Measurements from ENCODE around the gene HSPA2. TPM values are rescaled to one million over a fixed set of nuclear protein-coding genes. Genes with fewer than 3 reads are reported as not detected.
"Not testable (repeated sequence)": the region's sequence is repeated elsewhere in the genome, so short reads cannot be mapped to it uniquely, and the experiment has no call there.

HSPA2 gene
- total RNA-seq, 1 donor from 2014 or later, result 412 TPM

DNA sequence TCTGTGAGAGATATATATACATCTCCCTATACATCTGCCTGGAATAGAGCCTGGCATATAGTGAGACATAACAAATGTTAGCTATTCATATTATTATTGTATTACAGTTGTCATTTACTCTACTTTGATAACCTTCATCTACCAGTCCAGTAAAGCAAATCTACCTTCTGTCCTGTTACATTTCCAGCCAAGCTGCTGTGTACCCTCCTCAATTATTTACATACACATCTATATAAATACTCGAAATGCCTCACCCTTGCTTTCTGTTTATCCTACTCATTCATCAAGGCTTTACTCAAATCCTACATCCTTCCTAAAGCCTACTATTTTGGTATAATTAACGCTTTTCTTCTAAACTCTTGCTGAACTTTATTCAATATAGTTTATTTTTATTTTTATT is 27.3 kb upstream of the HSPA2 start:
- no peak for DNase-seq (ENCODE audit: low spot score)

DNA sequence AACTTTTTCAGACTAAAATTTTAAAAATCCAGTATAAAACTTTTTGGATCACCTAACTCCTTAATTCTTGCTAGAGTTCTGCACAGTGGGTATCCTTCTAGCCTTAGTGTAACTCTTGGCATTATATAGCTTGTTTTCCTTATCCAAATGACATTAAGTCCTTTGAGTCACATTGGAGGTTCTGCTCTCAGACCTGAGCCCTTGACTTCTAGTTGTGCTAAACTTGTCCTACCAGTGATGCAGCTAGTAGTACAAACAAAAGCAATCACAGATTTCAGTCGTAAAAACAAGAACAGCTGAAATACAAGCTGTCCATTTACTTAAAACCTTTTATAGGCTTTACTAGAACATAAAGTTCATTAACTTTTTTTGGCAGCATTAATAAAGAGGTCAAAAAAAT is 25.5 kb upstream of the HSPA2 start:
- no peak for DNase-seq (ENCODE audit: low spot score)

DNA sequence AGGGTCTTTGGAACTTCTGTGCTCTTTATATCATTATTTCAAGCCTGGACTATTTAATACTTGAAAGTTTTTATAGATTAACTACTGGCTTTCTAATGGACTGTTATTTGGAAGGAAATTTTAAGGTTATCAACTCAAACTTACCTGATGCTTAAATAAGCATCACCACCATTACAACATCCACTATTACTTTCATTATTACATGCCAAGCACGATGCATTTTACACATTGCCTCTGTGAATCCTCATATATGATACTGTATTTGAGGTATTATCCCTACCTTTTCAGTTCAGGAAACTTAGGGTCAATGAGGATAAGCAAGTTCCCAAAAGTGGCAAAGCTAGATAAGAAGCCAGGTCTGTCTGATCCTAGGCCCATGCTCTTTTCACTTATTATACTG is 23.6 kb upstream of the HSPA2 start:
- DNase-seq (ENCODE audit: low spot score), result no peak

DNA sequence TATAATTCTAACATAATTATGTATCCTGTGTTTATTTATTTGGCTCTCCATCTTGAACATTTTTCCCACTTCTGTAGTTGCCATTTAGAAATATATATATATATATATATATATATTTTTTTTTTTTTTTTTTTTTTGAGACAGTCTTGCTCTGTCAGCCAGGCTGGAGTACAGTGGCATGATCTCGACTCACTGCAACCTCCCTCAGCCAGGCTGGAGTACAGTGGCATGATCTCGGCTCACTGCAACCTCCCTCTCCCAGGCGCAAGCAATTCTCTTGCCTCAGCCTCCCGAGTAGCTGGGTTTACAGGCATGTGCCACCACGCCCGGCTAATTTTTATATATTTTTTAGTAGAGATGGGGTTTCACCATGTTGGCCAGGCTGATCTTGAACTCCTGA is 22.9 kb upstream of the HSPA2 start:
- DNase-seq (ENCODE audit: low spot score), result not testable (repeated sequence)

DNA sequence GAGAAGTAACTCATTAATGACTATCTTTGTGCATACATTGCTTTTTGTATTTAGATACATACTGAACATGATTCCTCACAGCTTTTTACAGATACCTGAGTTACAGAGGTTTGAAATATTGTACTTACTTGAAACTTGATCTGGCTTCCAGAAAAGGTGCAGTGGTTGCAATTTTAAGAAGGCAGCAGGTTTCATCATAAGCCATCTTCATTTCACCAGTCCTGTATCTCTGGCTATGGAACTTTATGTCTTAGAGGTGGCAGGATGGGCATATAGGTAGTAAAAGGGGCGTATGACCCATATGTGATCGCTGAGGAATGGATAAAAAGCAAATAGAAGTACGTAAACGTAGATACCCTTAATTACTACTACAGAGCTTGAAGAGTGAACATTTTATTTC is 22.3 kb upstream of the HSPA2 start:
- DNase-seq (ENCODE audit: low spot score), result no peak

DNA sequence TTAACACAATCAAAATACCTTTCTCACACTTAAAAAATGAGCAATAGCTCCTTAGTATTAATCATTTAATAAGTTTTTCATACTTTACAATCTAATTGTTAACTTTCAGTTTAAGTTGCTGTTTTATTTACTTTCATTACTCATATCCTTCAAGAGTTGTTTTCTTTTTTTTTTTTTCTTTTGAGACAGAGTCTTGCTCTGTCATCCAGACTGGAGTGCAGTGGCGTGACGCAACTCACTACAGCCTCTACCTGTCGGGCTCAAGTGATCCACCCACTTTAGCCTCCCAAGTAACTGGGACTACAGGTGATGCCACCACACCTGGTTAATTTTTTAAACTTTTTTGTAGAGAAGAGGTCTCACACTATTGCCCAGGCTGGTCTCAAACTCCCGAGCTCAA is 19.8 kb upstream of the HSPA2 start:
- no peak for DNase-seq (ENCODE audit: low spot score)

DNA sequence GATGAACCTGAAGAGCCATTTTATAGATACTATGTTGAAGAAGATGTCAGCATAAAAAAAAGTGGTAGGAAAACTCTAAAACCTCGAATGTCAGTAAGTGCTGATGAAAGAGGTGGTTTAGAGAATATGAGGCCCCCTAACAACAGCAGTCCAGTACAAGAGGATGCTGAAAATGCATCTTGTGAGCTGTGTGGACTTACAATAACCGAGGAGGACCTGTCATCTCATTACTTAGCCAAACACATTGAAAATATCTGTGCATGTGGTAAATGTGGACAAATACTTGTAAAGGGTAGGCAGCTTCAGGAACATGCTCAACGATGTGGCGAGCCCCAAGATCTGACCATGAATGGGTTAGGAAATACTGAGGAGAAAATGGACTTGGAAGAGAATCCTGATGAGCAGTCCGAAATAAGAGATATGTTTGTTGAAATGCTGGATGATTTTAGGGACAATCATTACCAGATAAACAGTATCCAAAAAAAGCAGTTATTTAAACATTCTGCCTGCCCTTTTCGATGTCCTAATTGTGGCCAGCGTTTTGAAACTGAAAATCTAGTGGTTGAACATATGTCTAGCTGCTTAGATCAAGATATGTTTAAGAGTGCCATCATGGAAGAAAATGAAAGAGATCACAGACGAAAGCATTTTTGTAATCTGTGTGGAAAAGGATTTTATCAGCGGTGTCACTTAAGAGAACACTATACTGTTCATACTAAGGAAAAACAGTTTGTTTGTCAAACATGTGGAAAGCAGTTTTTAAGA is 17.8 kb upstream of the HSPA2 start:
- no peak for DNase-seq (ENCODE audit: low spot score)

DNA sequence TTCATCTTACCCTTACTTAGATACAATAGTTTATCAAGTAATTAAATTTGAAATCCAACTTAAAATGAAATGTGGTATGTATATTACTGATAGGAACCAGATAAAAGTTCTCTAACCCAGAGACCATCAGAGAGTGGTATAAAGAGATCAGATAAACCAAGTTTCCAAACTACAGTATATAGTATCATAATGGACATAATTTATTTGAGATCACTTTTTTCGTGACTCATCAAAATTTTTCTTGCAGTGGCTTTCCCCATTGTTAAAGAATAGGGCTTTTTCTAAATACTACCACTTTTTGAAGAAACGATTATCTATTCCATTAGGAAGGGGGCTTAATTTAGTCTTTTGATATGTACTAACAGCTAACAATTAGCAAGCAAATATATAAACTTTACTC is 15.2 kb upstream of the HSPA2 start:
- no peak for DNase-seq (ENCODE audit: low spot score)

DNA sequence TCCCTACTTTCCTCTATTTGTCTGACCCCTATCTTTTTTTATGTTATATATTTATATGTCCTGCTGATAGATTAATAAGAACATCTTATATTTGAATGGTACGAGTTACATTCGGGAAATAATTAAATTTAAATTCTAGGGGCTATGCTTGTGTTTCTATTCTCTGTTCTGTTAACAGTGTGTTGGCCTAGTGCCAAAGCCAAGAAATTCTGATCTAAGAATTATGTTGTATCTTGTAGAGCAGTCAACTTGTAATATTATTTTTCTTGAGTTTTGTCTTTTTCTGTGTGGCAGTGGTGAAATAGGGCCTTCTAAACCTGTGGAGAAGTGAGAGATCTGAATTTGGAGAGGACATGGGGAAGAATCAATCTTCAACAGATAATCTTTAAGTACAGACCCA is 9.0 kb upstream of the HSPA2 start:
- DNase-seq (ENCODE audit: low spot score), result no peak

DNA sequence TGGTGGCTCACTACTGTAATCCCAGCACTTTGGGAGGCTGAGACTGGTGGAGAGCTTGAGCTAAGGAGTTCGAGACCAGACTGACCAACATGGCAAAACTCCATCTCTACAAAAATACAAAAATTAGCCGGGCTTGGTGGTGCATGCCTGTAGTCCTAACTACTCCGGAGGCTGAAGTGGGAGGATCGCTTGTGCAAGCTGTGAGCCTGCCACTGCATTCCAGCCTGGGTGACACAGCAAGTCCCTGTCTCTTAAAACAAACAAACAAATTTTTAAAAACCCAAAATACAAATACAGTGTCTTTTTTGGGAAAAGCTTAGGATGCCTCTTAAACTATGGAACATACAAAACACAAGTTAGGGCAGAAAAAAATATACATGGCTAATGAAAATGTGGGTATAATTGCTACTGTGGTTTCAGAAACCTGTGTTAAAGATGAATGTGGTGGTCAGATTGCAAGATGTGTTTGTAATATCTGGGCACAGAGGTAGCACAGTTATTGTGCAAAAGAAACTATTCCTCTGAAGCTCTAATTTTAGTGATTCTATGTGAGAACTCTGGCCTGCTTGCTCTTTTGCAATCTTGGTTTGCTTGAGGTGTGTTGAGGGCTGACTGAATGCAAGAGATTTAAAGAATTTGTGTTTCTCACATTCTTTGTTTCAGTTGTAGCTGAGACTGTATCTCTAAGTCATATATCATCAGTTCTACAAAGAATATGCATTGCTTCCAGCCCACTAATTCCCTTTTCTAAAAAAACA is 3.9 kb upstream of the HSPA2 start:
- peak; percentile 19 for DNase-seq (ENCODE audit: low spot score)

DNA sequence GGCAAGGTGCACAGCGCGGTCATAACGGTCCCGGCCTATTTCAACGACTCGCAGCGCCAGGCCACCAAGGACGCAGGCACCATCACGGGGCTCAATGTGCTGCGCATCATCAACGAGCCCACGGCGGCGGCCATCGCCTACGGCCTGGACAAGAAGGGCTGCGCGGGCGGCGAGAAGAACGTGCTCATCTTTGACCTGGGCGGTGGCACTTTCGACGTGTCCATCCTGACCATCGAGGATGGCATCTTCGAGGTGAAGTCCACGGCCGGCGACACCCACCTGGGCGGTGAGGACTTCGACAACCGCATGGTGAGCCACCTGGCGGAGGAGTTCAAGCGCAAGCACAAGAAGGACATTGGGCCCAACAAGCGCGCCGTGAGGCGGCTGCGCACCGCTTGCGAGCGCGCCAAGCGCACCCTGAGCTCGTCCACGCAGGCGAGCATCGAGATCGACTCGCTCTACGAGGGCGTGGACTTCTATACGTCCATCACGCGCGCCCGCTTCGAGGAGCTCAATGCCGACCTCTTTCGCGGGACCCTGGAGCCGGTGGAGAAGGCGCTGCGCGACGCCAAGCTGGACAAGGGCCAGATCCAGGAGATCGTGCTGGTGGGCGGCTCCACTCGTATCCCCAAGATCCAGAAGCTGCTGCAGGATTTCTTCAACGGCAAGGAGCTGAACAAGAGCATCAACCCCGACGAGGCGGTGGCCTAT is 875 bp downstream of the HSPA2 start:
- DNase-seq (ENCODE audit: low spot score), result peak; percentile 71

DNA sequence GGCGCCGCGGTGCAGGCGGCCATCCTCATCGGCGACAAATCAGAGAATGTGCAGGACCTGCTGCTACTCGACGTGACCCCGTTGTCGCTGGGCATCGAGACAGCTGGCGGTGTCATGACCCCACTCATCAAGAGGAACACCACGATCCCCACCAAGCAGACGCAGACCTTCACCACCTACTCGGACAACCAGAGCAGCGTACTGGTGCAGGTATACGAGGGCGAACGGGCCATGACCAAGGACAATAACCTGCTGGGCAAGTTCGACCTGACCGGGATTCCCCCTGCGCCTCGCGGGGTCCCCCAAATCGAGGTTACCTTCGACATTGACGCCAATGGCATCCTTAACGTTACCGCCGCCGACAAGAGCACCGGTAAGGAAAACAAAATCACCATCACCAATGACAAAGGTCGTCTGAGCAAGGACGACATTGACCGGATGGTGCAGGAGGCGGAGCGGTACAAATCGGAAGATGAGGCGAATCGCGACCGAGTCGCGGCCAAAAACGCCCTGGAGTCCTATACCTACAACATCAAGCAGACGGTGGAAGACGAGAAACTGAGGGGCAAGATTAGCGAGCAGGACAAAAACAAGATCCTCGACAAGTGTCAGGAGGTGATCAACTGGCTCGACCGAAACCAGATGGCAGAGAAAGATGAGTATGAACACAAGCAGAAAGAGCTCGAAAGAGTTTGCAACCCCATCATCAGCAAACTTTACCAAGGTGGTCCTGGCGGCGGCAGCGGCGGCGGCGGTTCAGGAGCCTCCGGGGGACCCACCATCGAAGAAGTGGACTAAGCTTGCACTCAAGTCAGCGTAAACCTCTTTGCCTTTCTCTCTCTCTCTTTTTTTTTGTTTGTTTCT is 1.7 kb downstream of the HSPA2 start:
- DNase-seq (ENCODE audit: low spot score), result no peak

DNA sequence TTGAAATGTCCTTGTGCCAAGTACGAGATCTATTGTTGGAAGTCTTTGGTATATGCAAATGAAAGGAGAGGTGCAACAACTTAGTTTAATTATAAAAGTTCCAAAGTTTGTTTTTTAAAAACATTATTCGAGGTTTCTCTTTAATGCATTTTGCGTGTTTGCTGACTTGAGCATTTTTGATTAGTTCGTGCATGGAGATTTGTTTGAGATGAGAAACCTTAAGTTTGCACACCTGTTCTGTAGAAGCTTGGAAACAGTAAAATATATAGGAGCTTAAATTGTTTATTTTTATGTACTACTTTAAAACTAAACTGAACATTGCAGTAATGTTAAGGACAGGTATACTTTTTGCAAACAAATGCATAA is 2.3 kb downstream of the HSPA2 start:
- DNase-seq (ENCODE audit: low spot score), result no peak

DNA sequence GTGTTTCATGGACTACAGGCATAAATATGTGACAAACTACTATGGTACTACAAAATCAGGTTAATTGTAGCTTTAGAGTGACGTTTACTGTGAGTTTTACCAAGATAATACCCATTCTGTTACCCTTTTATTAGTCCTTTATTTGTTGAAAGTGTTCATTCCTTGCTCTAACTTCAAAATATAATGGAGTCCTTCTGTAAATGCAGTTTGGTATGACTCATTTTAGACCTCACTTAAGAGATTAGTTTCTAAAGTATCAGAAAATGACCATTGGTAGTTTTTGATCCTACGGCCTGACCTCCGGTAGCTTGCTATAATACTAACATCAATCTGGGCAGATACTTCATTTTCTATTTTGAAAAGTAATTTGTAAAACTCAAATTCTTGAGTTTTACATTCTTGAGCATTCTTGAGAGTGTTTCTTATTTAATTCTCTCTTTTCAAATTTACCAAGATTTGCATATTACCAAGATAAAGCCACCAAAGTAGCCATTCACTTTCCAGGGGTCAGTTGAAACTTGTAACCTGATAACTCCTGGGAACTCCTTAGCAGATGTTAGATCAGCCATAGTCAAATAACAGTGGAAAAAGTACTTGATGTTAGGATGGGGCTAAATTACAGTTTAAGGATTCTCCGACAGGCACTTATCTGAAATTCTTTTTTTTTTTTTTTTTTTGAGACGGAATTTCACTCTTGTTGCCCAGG is 4.2 kb downstream of the HSPA2 start:
- no peak for DNase-seq (ENCODE audit: low spot score)

DNA sequence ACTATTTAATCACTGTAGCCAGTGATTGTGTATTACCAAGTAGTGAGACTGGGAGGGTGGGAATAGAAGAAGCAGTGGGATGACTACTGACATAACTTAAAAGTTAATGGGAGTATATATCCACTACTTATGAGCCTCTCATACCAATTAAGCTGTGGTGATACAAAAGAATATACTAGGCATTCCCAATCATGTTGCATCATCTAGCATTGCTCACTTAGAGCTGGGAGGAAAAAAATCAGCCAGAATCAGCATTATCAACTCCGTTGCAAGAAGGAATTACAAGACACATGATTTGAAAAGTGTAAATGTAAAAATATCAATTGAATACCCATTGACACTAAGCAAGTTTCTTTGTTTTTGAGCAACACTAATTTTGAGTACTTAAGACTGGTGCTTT is 8.5 kb downstream of the HSPA2 start:
- no peak for DNase-seq (ENCODE audit: low spot score)

DNA sequence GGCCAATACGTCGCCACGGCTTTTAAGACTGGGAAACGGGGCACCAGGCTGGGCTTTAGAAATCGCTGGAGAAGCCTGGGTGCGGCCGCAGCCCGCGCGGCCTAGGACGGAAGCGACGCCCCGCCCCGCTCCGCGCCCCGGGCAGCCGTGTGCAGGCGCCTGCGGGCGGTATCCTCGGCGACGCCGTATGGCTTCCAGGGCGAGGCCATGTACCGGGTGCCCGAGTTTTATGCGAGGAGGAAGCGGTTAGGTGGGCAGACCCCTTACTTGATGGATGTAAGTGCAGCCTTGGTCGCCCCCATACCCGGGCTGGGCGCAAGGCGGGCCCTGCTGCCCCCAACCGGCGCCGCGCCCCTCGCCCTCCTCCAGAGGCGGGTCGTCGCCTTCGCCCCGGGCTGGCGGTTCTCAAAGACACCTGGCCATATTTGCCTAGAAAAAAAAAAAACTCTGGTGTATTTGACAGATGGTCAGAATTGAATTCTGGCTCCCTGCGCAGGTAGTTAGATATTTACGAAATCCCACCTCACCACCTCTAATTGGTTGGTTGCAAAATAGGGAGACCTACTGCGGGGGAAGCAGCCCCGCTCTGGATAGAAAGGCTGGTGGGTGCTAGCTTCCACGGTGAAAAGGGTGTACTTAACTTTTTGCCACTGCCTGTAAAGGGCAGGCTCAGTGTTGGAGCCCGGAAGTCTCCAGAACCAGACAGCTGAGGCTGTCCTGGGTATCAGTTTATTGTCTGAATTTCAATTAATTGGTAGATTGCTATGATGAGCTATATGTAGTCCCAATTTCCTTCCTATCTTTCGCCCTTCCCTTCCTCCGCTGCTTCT is 9.5 kb downstream of the HSPA2 start, which contains the start of gene PPP1R36:
PPP1R36 (plus strand) TSS at position 171 of the 830 bp plus-strand sequence; CDS start at position 208, 37 bp downstream.
- DNase-seq (ENCODE audit: low spot score), result peak; percentile 54

DNA sequence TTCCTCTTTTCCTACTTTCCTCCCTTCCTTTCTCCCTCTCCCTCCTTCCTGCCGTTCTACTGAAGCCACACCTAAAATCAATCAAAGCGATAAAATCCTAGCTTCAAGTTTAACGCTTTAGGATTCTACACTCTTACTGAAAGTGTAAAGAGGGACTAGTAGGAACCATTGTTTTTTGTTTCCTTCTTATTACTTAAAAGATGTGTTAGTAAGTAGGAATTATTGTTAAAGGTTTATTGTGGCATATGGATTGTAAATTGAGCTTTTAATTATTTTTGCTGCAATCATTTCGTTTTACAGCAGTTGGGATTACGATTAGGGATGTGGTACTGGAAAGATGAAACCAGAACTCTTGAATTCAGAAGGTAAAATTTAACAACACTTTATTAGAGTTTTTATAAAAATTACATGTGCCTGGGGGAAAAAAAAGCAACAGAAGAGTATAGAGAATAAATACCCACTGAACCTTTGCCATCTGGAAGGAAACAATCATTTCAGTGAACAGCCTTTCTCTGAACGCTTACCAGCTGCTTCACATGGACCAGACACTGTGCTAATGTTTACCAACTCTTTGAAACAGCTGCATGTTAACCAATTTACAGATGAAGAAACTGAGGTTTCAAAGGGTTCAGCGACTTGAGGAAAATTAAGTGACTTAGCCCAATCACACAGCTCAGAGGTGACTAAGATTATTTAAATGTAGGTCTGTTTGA is 10.2 kb downstream of the HSPA2 start:
- no peak for DNase-seq (ENCODE audit: low spot score)

DNA sequence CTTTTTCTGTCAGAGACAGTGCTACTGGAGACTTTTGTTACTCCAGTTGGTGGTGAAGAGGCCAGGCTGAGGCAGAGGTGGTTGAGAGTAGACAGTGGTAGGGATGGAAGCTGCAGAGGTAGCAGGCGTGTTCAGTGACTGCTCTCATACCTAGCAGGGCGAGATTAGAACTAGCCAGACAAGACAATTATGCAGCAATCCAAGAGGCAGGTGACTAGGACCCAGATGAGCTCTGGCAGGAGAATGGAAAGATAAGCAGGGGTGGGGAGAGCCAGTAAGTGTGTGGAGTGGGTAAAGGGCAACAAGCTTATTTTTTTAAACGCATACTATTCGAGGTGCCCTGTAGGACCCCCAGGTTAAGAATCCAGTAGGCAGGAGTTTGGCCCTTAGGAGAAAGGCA is 14.0 kb downstream of the HSPA2 start:
- DNase-seq (ENCODE audit: low spot score), result no peak

DNA sequence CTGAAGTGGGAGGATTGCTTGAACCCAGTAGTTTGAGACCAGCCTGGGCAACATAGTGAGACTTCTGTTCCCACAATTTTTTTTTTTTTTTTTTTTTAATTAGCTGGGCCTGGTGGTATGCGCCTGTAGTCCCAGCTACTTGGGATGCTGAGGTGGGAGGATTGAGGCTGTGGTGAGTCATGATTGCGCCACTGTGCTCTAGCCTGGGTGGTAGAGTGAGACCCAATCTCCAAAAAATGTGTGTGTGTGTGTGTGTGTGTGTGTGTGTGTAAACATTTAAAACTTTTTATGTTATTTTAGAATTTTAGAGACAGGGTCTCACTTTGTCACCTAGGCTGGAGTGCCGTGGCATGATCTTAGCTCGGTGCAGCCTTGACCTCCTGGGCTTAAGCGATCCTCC is 16.0 kb downstream of the HSPA2 start:
- DNase-seq (ENCODE audit: low spot score), result no peak
